ENCODE measurements around the gene C3orf22. TPM values are rescaled to one million over a fixed set of nuclear protein-coding genes. Genes with fewer than 3 reads are reported as not detected.
"Not testable (repeated sequence)": the region's sequence is repeated elsewhere in the genome, so short reads cannot be mapped to it uniquely, and the experiment has no call there.

Gene C3orf22
- total RNA-seq, 1 donor from 2014 or later = not detected

DNA sequence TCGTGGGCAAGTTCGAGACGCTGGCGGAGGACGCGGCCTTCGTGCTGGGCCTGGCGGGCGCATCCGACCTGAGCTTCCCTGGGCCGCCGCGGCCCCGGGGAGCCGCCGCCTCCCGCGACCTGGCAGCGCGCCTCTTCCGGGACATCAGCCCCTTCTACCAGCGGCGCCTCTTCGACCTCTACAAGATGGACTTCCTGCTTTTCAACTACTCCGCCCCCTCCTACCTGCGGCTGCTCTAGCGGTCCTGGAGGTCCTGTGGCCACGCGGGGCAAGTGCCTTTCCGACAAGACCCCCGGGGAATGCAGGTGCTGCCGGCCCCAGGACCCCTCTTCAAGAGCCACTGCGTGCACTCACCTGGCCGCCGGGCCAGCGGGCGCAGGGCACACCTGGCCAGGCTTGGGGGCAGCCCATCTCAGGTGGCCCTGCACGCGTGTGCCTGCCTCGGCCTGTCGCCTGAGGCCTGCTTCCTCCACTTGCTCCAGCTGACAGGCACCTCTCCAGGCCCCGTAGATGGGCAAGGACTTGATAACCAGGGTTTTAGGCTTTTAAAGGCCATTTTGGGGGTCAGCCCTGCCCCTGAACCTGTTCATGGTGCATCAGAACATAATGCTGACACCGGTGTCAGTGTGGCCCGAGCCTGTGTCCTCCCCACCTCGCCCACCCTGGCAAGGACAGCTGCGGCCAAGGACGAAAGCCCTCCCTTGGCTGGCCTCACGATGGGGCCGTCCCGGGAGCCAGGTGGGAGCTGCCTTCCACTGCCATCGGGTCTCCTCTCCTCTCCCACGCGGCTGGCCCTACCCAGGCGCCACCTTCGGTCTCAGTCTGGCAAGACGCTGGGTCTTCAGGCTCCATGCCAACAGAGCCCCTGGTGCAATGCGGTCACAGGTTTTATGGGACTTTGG lies 16.1 kb downstream of the C3orf22 start:
- ATAC-seq = no peak

DNA sequence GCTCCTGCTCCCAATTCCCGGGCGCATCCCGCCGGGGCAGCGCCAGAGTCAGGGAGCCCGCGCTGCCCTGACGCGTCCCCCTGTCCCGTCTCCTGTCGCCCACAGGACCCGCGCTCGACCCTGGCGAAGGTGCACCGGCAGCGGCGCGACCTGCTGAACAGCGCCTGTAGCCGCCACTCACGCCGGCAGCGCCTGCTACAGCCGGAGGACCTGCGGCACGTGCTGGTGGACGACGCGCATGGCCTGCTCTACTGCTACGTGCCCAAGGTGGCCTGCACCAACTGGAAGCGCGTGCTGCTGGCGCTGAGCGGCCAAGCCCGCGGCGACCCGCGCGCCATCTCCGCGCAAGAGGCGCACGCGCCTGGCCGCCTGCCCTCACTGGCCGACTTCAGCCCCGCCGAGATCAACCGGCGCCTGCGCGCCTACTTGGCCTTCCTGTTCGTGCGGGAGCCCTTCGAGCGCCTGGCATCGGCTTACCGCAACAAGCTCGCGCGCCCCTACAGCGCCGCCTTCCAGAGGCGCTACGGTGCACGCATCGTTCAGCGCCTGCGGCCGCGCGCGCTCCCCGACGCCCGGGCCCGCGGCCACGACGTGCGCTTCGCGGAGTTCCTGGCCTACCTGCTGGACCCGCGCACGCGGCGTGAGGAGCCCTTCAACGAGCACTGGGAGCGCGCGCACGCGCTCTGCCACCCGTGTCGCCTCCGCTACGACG lies 16.9 kb downstream of the C3orf22 start:
- no peak for ATAC-seq

DNA sequence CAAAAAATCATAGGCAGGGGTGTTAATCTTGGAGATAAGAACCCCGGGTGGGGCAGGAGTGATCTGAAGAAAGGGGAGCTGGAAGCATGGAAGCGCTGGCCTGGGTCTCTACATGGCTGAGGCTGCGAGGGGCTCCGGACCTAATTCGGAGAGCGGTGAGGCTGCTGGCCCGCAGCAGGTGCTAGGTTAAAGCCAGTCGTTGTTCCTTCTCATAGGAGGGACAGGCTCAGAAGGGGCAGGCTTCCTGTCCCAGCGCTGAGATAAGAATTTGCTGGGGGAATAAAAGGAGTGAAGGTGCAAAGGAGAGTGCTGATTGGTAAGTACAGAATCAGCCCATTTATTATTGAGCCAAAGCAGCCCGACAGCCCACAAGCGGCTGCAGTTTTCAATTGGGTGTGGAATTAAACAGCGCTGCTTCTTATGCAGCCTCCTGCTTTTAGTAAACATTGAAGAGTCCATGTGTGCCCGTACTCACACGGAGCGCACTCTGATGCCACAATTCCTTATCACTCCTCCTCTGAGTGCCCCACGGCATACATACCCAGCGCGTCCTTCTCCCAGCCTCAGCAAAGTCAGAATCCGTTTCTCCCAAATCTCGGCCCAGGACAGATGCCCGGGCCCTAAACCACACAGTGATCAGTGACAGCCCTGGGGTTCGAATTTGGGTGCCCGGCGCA lies 17.6 kb downstream of the C3orf22 start:
- no peak for ATAC-seq

DNA sequence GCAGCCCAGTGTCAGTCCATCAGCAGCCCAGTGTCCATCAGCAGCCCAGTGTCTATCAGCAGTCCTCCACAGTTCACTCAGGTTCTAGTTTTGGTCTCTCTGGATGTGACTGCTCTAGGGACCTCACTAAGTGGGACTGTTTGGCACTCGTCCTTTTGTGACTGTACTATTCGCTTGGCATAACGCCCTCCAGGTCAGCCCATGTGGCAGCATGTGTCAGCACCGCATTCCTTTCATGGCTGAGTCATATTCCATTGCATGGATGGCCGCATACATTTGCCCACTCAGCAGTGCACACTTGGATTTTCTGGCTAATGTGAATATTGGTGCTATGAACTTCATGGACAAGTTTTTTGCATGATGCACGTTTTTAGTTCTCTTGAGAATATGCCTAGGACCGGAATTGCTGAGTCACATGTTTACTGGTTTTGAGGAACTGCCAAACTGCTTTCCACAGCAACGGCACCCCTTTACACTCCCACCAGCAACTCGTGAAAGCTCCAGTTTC lies 18.3 kb downstream of the C3orf22 start:
- ATAC-seq = peak; percentile 71

DNA sequence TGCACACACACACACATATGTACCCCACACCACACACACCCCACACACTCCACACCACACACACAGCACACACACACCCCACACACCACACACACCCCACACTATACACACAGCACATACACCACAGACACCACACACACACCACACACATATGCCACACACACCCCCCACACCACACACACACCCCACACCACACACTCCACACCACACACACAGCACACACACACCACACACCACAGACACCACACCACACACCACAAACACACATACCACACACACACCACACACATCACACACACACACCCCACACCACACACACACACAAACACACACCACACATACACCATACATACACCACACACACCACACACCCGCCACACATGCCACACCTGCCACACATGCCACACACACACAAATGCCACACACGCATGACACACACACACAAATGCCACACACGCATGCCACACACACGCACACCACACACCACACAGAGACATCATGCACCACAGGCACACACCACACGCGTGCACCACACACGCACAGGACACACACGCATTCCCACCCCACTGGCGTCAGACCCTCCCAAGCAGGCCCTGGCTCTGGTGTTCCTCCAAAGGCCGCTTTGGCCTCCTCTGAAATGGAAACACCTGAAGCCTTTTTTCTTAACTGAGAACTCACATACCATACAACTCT lies 19.0 kb downstream of the C3orf22 start:
- ATAC-seq = no peak

DNA sequence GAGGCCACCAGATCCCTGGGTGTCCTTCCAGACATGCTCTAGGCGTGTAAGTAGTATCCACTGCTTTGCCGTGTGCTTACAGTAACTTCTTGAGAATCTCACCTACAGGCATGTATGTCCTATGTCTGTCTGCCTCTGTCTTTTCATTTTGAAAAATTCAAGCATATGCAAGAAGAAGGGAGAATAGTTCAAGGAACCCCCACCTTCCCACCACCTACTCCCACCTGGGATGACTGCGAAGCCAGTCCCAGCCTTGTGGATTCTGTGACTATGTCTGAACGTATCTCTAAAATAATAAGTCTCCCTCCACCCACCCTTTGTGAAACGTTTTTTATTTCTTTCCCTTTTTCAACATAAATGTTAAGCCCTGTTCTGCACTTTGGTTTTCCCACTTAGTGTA lies 19.8 kb downstream of the C3orf22 start:
- no peak for ATAC-seq

DNA sequence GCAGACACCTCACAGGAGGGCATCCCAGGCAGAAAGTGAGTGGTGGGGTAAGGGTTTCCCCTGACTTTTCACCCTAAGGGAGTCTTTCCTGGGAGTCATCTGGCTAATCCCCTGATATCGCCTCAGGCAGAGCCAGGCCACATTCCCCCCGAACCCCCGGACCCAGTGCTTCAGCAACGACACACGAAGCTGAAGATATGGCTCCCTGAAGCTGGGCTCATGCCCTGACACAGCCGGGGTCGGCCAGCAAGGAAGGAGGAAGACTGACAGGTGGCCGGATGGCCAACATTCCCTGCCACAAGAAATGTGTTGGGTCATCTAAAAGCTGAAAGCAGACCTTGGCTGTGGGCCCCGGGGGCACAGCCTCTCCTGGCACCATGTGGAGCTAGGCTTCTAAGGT lies 20.4 kb downstream of the C3orf22 start:
- no peak for ATAC-seq

DNA sequence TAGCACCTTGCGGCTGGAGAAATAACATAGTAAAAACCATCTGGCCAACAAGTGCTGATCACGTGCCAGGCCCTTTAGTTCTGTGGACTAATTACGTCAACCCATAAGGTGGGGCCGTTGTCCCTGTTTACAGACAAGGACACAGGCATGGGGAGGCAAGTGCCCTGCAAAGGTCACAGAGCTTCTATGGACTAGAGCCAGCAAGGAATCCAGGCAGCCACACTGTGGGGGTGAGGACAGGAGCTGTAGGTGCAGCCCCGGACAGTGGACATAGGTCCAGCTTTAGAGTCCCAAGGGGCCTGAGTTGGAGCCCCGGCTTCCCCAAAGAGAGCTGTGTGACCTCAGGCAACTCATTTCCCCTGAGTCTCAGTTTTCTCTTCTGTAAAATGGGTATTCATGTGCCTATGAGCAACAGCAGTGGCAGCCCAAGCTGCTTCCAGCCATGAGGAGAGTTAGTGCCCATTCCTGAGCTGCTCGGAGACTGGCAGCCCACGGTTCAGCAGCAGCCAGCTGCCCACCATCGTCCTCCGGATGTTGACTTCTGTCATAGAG lies 20.9 kb downstream of the C3orf22 start:
- no peak for ATAC-seq

DNA sequence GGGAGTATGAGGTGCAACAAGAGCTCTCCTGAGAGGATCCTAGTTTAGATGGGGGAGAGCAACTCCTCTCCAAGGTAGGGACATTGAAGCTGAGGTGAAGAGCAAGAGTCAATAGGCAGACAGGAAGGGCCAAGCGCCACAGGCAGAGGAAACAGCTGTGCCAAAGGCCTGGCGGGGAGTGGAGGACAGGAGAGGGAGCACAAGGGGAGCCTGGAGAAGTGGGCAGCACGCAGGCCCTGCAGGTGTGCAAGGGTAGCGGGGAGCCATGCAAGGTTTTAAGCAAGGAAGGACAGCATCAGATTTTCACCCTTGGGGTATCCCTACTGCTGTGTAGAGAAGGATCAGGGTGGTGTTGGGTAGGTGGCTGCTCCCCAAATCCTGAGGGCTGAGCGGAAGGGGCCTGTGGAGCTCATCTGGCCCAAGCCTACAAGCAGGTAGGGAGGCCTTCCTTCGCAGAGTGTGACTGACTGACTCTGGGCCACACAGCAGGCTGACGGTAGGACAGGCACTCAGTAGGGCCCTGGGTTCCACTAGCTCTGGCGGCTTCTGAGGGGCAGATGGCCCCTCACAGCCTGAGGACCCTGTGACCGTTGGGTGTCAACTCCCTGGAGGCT lies 21.5 kb downstream of the C3orf22 start:
- no peak for ATAC-seq

DNA sequence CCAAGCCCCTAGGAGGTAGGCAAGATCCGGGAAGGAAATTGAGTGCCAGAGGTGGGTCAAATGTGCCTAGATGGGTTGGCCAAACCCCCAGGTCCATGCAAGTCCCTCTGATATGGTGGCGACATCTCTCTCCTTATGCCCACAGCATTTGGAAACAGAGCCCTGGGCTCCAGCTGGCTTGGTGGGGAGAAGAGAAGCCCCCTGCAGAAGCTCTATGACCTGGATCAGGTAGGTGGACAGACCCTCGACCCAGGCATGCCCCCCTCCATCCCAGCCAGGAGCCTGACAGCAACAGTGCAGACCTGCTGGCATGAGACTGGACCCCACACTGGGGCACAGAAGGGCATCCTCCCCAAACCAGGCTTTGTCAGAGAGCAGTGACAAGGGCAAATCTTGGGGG lies 22.6 kb downstream of the C3orf22 start:
- ATAC-seq = no peak

DNA sequence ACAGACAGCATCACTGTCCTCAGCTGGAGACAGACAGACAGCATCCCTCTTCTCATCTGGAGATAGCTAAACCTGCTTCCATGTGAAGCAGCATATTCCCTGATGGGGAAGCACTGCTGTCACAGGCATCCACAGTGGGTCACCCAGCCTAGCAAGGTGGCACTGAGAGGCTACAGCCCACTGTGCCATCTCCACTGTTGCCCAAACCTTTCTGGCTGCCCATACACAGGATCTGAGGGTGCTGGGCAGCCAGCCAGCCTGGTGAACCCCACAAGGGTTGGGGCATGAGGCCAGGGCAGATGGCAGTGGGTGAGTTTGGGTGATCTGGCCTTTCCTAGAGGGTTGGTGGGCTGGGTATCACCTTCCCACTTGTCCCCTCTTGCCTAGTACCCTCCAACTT lies 23.1 kb downstream of the C3orf22 start:
- no peak for ATAC-seq

DNA sequence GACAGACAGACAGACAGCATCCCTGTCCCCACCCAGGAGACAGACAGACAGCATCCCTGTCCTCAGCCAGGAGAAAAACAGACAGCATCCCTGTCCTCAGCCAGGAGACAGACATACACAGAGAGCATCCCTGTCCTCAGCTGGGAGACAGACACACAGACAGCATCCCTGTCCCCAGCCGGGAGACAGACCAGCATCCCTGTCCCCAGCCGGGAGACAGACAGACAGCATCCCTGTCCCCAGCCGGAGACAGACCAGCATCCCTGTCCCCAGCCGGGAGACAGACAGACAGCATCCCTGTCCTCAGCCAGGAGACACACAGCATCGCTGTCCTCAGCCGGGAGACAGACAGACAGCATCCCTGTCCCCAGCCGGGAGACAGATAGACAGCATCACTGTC lies 24.0 kb downstream of the C3orf22 start:
- not testable (repeated sequence) for ATAC-seq

DNA sequence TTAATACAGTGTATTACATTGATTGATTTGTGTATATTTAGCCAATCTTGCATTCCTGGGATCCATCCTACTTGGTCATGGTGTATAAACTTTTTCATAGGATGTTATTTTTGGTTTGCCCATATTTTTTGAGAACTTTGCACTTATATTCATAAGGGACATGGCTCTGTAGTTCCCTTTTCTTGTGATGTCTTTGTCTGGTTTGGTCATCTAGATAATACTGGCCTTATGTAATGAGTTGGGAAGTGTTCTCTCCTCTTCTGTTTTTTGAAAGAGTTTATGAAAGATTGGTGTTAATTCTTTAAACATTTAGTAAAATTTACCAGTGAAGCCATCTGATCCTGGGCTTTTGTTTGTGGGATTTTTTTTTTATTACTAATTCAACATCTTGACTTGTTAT lies 25.2 kb downstream of the C3orf22 start:
- ATAC-seq = no peak

DNA sequence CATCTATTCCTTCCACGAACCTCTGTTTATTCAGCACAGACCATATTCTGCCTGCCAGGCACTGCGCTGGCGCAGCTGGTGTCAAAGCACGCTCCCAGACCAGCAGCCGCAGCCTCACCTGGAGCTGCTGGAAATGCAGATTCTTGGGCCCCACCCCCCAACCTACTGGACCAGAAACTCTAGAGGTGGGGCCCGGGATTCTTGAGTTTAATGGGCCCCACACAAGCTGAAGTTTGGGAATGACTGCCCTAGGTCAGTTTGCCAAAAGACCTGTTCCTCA lies 27.7 kb downstream of the C3orf22 start:
- no peak for ATAC-seq

DNA sequence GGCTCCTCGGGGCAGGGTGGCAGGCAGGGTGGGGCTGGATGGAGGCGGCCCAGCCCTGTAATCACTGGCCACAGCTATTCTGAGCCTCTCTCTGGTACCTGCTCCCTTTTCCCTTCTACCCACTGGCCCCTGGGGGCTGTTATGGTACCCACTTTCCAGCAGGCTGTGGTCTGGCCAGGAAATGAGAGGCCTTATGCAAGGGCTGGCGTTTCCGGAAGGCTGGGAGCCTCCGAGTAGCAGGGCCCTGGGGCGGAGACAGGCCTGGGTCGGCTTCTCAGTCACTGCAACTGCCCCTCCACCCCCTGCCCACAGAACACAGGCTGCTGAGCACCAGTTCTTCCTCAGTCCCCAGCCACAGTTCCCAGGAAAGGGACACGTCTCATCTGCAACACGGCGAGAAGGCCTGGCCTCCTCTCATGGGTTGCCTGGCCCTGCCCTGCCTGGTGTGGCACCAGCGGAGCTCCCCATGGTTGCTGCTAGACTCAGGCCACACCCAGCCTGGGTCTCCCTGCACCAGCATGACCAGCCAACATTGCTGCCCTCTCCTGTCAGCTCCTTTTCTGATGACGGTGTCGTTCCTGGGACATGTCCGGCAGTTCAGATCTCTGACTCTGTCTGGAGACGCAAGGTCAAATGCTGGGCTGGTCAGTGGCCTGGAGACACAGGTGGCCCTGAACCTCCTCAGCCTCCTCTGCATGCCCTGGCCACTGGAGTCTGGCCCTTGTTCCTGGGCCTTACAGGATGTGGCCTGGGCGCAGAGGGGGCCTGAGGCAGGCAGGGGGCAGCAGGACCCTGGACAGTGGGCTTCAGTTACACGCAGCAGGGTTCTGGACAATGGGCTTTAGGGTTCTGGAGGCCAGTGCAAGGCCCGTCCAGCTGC lies 28.3 kb downstream of the C3orf22 start:
- ATAC-seq = peak; percentile 16

DNA sequence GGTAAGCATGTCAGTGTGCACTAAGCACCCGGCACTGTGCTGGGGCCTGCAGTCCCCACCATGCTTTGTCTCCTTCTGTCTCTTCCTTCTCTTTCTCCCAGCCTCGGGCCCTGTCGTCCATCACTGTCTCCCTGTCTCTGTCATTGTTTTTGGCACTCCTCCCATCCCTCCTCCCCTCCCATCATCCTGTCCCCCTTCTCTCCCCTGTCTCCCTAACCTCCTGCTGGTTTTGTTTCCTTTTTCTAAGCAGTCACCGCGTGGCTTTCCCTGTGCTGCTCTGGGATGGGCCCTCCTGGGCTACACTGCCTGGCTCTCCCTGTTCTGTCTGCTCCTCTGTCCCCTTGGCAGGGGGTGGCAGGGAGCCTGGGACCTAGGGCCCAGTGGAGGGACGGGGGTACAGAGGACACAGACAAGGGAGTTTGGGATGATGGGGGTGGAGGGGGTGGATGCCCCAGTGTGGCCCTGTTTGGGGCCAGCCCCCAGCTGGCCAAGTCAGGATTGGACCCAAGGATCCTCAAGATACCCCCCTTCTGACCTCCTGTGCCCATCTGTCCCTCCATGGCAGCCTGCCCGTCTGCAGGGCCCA lies 29.1 kb downstream of the C3orf22 start:
- ATAC-seq = peak; percentile 7

DNA sequence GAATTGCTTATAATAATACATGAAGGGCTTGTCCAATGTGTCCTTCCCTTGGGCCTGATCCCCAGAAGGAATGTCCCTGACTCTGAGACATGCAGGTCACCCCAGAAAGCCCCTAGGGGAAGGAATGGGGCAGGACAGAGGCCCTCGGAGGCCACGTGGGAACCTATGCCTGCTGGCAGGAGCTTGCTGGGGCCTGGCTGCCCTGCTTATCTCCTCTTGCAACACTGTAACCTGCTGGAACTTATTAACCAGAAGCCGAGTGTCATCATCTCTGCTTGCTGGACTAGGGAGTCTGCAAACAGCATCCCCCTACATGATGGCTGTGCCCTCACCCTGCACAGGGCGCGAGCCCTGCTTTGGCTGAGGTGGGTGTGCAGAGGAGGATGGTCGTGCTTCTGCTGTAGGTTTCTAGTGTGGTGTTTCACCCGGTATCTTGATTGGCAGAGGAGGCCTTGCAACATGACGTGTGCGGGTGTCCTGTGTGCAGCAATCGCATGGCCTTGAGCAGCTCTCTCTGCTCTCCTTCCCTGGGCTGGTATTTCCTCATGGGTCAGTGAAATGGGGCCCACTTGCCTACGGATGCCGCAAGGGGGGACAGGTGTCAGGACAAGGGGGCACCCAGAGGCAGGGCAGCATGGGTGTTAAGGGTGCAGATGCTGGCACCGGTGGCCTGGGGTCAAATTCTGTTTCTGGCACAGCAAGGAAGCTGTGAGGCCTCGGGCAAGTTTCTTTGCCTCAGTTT lies 29.8 kb downstream of the C3orf22 start:
- ATAC-seq = no peak

DNA sequence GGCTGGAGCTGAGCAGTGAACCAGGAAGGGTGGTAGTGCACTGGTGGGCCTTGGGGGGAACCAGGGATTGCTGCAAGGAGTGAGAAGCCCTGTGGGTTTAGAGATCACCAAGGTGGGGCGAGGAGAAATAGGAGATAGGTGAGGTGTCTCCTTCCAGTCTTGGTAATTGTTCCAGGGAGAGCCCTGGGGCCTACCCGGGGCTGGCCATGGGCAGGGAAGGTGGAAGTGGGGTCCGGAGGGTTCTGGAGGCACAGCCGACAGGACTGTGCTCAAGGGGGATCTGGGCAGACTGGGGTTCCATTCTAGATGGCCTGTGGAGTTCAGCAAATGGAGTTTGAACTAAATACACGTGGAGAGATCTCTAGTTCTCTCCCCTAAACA lies 30.3 kb downstream of the C3orf22 start:
- ATAC-seq = no peak

DNA sequence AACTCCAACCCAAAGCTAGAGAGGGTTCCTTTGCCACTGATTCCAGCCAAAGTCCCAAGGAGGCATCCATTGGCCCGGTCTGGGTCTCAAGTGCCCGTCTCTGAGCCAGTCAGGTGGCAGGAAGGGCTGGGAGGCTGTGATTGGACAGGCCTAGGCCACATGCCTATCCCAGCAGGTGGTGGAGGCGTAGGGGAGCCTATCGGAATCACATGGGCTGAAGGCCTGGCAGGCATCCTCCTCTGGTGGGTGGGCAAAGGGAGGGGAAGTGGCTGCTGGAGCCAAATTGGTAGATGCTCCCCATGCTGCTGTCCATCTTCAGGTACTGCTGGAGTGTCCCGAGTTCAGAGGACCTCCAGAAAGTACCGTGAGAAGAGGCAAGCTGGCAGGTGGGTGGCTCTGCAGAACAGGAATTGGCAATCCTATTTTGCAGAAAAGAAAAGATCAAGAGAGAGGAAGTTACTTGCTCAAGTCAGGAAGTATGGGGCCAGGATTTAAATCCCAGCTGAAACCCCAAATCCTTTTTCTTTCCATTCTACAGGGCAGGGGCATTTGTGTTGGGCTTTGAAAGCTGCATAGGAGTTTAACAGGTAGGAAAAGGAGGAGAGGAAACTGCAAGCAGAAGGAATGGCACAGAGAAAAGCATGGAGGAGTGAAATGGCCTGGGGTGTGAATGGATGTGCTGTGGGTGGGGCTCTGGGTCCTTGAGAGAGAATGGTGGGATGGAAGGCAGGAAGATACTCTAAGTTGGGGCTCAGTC lies 31.1 kb downstream of the C3orf22 start:
- ATAC-seq = no peak
